ENCODE results near the gene SLC16A9.

SLC16A9 gene

DNA sequence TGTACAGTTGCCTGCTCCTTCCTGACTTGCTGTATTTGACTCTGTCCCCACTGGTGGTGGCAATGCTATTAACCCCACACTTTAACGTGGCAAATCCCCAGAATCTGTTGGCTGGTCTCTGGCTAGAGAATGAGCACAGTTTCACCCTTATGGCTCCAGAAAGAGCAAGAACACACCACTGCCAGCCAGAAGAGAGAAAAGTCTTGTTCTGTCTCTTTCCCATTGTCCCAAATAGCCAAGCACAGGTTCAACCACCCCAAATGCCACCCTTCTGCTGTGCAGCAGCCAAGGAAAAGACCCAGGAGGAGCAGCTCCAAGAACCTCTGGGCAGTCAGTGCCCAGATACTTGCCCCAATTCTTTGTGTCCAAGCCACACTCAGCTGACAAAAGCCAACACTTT, 11.3 kb downstream of the SLC16A9 start:
- Histone ChIP-seq H3K4me3 (ENCODE audit: insufficient read depth, low read length, poor library complexity, severe bottlenecking) (no peak overlapping the region), H3F3A (ENCODE audit: insufficient read depth) (no peaks in the 10 kb centered on the region), H3K9me2 (replicated peaks; ENCODE audit: insufficient read depth, low read length) (no peaks in the 10 kb centered on the region), H3K9ac (ENCODE audit: low read length) (no peak overlapping the region), H3K27me3 (ENCODE audit: low read length) (no peaks in the 10 kb centered on the region), H3K9me3 (ENCODE audit: insufficient read depth, low read length) (no peaks in the 10 kb centered on the region), H3K36me3 (ENCODE audit: low read length) (no peaks in the 10 kb centered on the region), H2AFZ (ENCODE audit: low read depth, low read length, severe bottlenecking) (no peak overlapping the region), H3K4me2 (ENCODE audit: low read depth, low read length, poor library complexity, severe bottlenecking) (no peak overlapping the region), H3K27ac (ENCODE audit: low read depth, low read length) (no peak overlapping the region), H4K20me1 (ENCODE audit: low read depth, low read length) (no peaks in the 10 kb centered on the region), H3K79me2 (ENCODE audit: insufficient read depth, low read length) (no peaks in the 10 kb centered on the region)
- TF ChIP-seq, protein P1, sequence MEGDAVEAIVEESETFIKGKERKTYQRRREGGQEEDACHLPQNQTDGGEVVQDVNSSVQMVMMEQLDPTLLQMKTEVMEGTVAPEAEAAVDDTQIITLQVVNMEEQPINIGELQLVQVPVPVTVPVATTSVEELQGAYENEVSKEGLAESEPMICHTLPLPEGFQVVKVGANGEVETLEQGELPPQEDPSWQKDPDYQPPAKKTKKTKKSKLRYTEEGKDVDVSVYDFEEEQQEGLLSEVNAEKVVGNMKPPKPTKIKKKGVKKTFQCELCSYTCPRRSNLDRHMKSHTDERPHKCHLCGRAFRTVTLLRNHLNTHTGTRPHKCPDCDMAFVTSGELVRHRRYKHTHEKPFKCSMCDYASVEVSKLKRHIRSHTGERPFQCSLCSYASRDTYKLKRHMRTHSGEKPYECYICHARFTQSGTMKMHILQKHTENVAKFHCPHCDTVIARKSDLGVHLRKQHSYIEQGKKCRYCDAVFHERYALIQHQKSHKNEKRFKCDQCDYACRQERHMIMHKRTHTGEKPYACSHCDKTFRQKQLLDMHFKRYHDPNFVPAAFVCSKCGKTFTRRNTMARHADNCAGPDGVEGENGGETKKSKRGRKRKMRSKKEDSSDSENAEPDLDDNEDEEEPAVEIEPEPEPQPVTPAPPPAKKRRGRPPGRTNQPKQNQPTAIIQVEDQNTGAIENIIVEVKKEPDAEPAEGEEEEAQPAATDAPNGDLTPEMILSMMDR (IDR thresholded peaks at IDR 0.05; ENCODE audit: insufficient read depth, low read length, poor library complexity, severe bottlenecking): no peak
- no peak for TF ChIP-seq EZH2phosphoT487 (conservative IDR thresholded peaks at IDR 0.05; ENCODE audit: low read length)

DNA sequence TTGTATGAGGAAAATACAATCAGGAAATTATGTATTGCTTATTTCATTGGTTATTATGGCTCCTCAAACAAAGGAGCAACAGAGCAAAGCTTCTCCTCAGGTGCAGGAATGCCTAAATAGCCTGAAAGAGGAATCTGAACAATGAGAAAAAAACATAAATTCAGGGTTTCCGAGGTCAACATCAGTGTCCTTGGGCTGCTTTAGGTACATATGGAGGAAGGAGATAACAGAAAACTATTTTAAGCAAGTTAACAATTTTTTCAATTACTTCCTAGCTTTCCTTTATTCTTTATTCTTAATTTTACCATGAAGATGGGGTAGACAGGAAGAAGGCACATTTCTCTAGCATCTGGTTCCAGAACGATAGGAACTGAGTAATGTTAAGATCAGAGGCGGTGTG, 14.0 kb downstream of the SLC16A9 start:
- no peaks in the 10 kb centered on the region for H3K79me2 ChIP-seq (ENCODE audit: insufficient read depth, low read length)
- no peaks in the 10 kb centered on the region for H3K9me2 ChIP-seq (replicated peaks; ENCODE audit: insufficient read depth, low read length)
- no peaks in the 10 kb centered on the region for H3K9me3 ChIP-seq (ENCODE audit: insufficient read depth, low read length)
- TF ChIP-seq, protein P1 (IDR thresholded peaks at IDR 0.05; ENCODE audit: insufficient read depth, low read length, poor library complexity, severe bottlenecking): no peak
- no peak for TF ChIP-seq EZH2phosphoT487 (conservative IDR thresholded peaks at IDR 0.05; ENCODE audit: low read length)
- H3F3A ChIP-seq (ENCODE audit: insufficient read depth): no peaks in the 10 kb centered on the region
- no peaks in the 10 kb centered on the region for H3K27me3 ChIP-seq (ENCODE audit: low read length)
- H3K4me3 ChIP-seq (ENCODE audit: insufficient read depth, low read length, poor library complexity, severe bottlenecking): no peak overlapping the region
- H3K36me3 ChIP-seq (ENCODE audit: low read length): no peaks in the 10 kb centered on the region
- H2AFZ ChIP-seq (ENCODE audit: low read depth, low read length, severe bottlenecking): no peak overlapping the region
- H3K27ac ChIP-seq (ENCODE audit: low read depth, low read length): no peak overlapping the region
- H3K9ac ChIP-seq (ENCODE audit: low read length): no peak overlapping the region
- no peaks in the 10 kb centered on the region for H4K20me1 ChIP-seq (ENCODE audit: low read depth, low read length)
- no peak overlapping the region for H3K4me2 ChIP-seq (ENCODE audit: low read depth, low read length, poor library complexity, severe bottlenecking)

DNA sequence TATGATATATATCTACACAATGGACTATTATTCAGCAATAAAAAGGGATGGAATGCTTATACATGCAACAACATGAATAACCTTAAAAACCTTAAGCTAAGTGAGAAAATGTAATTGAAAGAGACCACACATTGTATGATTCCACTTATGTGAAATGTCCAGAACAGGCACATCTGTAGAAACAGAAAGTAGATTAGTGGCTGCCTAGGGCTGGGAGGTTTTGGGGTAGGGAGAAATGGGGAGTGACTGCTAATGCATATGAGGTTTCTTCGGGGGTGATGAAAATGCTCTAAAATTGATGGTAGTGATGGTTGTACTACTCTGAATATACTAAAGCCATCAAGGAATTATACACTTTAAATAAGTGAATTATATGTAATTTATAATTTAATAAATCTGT, 14.7 kb downstream of the SLC16A9 start:
- H3K79me2 ChIP-seq (ENCODE audit: insufficient read depth, low read length): no peaks in the 10 kb centered on the region
- H3K9me3 ChIP-seq (ENCODE audit: insufficient read depth, low read length): no peaks in the 10 kb centered on the region
- no peak overlapping the region for H3K9ac ChIP-seq (ENCODE audit: low read length)
- H2AFZ ChIP-seq (ENCODE audit: low read depth, low read length, severe bottlenecking): no peak overlapping the region
- H3F3A ChIP-seq (ENCODE audit: insufficient read depth): no peaks in the 10 kb centered on the region
- no peaks in the 10 kb centered on the region for H3K27me3 ChIP-seq (ENCODE audit: low read length)
- no peaks in the 10 kb centered on the region for H3K36me3 ChIP-seq (ENCODE audit: low read length)
- no peaks in the 10 kb centered on the region for H3K9me2 ChIP-seq (replicated peaks; ENCODE audit: insufficient read depth, low read length)
- H4K20me1 ChIP-seq (ENCODE audit: low read depth, low read length): no peaks in the 10 kb centered on the region
- H3K4me3 ChIP-seq (ENCODE audit: insufficient read depth, low read length, poor library complexity, severe bottlenecking): no peak overlapping the region
- no peak overlapping the region for H3K27ac ChIP-seq (ENCODE audit: low read depth, low read length)
- H3K4me2 ChIP-seq (ENCODE audit: low read depth, low read length, poor library complexity, severe bottlenecking): no peak overlapping the region
- TF ChIP-seq, protein P1 (IDR thresholded peaks at IDR 0.05; ENCODE audit: insufficient read depth, low read length, poor library complexity, severe bottlenecking): no peak
- no peak for TF ChIP-seq EZH2phosphoT487 (conservative IDR thresholded peaks at IDR 0.05; ENCODE audit: low read length)

Measured in SU-DHL-6 (cell line).